GM18873 (cell line): ENCODE data around the gene ABCF1.
"Not testable (repeated sequence)": the region's sequence is repeated elsewhere in the genome, so short reads cannot be mapped to it uniquely, and the experiment has no call there.

Experiments used
- ATAC-seq: cut with Tn5 transposase; IDR thresholded peaks from one replicate; pipeline ENCODE4 v1.9.1; 2021; ENCODE audit warnings: mild to moderate bottlenecking, moderate library complexity, moderate number of reproducible peaks; ENCODE audit not compliant: unreplicated experiment, low FRiP score

Gene ABCF1

GRCh38 chr6:30571075-30571761 lies at the start of gene ABCF1:
ABCF1 (plus strand) TSS chr6:30571442; CDS start chr6:30571488, 46 bp downstream.
- peak; percentile 81 for ATAC-seq

- ATAC-seq = not testable (repeated sequence)
Observed at GRCh38 chr6:30521952-30522351, 49.3 kb upstream of the ABCF1 start.

GRCh38 chr6:30526444-30526843 lies 44.8 kb upstream of the ABCF1 start:
- not testable (repeated sequence) for ATAC-seq

- not testable (repeated sequence) for ATAC-seq
Observed at GRCh38 chr6:30529349-30529875, 41.8 kb upstream of the ABCF1 start.

- no peak for ATAC-seq
Observed at GRCh38 chr6:30530014-30530413, 41.2 kb upstream of the ABCF1 start.

GRCh38 chr6:30533460-30534294 lies 37.6 kb upstream of the ABCF1 start:
- ATAC-seq = no peak

- ATAC-seq = no peak
Observed at GRCh38 chr6:30537931-30538330, 33.3 kb upstream of the ABCF1 start.

GRCh38 chr6:30541515-30542403 lies 29.5 kb upstream of the ABCF1 start:
- ATAC-seq = no peak

- no peak for ATAC-seq
Observed at GRCh38 chr6:30542404-30542725, 28.9 kb upstream of the ABCF1 start.

GRCh38 chr6:30542915-30543314 lies 28.3 kb upstream of the ABCF1 start:
- ATAC-seq = no peak

- ATAC-seq = no peak
Observed at GRCh38 chr6:30543821-30544220, 27.4 kb upstream of the ABCF1 start.

GRCh38 chr6:30544666-30545272 lies 26.5 kb upstream of the ABCF1 start:
- ATAC-seq = no peak

GRCh38 chr6:30547454-30547853 lies 23.8 kb upstream of the ABCF1 start:
- no peak for ATAC-seq

- no peak for ATAC-seq
Observed at GRCh38 chr6:30548375-30548774, 22.9 kb upstream of the ABCF1 start.

GRCh38 chr6:30554404-30554803 lies 16.8 kb upstream of the ABCF1 start:
- no peak for ATAC-seq

GRCh38 chr6:30554962-30555815 lies 16.1 kb upstream of the ABCF1 start:
- ATAC-seq = no peak

GRCh38 chr6:30555816-30556065 lies 15.5 kb upstream of the ABCF1 start:
- ATAC-seq = peak; percentile 16

GRCh38 chr6:30556066-30556905 lies 15.0 kb upstream of the ABCF1 start, which contains the start of gene GNL1:
GNL1 (minus strand) TSS chr6:30556489; CDS start chr6:30556203, 286 bp downstream.
- peak; percentile 66 for ATAC-seq
